Measurements from ENCODE around the gene MMP17.
"Not testable (repeated sequence)": the region's sequence is repeated elsewhere in the genome, so short reads cannot be mapped to it uniquely, and the experiment has no call there.

Gene MMP17

DNA sequence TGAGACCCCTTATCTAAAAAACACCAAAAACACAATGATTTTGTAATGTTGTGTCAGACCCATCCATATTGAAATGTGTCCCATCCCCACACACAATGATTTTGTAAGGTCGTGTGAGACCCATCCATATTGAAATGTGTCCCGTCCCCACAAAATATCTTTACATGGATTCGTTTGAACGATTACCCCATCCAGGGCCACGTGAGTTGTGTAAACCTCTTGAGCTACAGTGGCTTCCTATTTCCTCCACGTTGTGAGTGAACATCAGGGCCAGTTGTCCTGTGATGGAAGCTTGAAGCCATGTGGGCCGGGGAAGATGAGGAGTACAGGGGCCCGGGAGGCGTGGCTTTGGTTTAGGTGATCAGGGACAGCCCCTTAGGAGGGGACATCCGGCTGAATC, 39.3 kb downstream of the MMP17 start:
- peak; percentile 41 to 53 for DNase-seq

DNA sequence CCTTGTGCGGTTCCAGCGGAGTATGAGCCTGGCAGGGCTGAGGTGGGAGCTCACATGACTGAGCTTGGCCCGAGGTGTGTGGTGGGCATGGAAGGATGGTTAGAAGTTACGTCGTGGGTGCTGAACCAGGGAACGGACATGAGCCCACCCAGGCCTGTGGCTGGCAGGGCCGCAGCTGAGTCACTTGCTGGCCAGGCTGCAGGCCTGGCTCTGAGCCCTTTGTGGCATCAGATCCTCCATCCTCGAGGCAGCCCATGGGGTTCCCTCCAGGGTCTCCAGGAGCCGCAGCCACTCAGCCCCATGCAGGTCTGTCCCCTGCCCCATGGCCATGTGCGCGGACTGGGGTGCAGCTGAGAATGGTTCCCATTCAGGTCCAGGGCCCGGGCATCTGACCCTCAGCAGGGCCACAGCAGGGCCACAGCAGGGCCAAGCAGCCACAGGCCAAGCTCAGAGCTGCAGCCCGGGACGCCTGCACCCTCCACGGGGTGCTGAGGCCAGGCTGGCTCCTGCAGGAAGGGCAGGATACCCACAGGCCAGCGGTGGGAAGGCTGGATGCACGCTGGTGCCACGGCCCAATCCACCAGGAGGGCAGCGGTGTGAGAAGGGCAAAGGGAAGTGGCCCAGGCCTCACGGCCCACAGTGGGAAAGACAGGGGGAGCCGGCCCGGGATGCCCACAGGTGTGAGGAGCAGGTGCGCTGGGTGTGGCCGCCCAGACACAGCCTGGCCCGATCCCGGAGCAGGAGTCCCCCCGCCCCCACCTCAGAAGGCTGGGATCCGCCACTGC, 39.9 kb downstream of the MMP17 start:
- DNase-seq = no peak

DNA sequence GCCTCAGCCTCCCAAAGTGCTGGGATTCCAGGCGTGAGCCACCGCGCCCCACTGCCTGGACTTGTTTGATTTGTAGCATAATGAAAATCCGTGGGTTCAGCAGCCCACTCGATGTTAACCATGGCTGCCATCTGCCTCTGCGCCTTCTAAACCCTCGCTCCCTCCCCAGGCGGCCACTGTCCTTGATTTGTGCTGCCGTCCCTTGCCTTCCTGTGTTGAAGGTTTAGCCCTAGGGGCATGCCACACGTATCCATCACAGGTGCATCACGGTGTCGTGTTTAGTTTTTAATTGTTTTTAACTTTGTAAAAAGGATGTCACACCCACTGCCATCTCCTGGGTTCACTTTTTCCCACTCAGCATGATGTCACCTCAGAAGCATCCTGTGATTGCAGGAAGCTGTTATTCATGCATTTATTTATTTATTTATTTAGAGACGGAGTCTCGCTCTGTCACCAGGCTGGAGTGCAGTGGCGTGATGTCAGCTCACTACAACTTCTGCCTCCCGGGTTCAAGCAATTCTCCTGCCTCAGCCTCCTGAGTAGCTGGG, 41.8 kb downstream of the MMP17 start:
- DNase-seq = peak; percentile 21 to 59

GRCh38 chr12:131871677-131872076, 43.5 kb downstream of the MMP17 start:
- DNase-seq = no peak

DNA sequence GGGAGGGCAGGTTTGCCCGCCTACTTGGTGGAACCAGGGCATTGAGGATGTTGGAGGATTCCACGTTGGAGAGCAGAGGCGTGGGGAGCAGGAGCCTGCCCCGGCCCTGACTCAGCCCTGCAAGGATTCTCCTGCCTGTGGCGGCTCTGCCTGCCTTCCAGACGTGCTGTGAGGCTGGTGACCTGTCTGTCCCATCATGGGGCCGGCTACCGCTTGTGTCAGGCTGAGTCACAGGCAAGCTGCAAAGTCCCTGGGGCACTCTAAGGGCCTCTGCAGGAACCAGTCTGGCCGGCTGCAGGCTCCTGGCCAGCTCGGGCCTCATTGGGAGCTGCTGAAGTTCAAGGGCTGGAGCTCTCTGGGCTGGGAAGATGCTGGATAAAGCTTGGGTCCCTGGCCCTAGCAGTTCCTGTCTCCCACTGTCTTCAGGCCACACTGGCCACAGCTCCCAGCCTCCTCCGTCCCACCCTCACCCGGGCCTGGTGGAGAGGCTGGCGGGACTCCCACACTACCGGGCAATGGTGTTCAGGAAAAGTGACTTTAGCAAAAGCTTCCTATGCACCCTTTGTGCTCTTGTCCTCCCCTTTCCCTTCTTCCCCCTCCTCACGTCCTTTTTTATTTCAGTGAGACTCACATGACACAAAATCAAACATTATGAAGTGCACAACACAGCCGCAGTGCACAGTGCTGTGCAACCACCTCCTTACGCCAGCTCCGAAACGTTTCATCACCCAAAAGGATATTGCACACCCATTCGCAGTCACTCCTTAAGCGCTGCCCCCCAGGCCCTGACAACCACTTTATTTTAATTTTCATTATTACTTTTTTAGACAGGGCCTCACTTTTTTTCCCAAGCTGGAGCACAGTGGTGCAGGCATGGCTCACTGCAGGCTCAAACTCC, 44.2 kb downstream of the MMP17 start:
- peak; percentile 70 to 82 for DNase-seq

GRCh38 chr12:131873293-131873692, 45.1 kb downstream of the MMP17 start:
- no peak for DNase-seq

DNA sequence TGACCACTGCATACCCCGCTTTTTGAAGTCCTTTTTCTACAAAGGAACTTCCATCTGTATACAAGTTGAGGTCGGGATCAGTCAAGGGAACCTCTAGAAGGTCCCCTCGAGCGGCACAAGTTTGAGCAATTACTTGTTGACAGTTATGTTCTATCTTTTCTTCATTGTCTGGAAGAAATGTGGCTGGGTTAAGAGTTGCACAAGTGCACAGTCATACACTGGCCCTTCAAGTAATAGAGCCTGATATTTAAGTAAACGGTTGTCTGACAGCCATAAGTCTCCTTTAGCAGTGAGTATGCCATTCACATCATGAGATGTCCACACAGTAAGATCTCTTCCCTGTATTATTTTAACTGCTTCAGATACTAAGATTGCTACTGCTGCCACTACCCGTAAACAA, 46.8 kb downstream of the MMP17 start:
- DNase-seq = not testable (repeated sequence)

- DNase-seq = not testable (repeated sequence)
Measured at GRCh38 chr12:131877216-131877615, 49.0 kb downstream of the MMP17 start.

DNA sequence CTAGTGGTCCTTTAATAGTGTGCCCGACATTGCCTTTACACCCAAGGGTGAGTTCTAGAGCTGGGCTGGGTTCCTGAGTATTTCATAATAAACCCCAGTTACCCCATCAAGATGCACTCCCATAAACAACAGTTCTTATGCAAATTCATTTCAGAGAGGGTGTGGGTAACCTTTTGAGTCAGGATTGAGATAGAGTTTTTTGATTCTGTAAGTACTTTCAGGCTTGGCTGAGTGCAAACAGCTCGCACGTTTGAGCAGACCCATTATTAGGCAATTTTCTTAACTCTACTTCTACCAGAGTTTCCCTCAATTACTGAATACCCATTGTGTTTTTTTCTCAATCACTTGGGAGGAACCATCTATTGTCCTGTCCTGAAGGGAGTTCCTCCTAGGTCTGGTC, 50.2 kb downstream of the MMP17 start:
- DNase-seq = peak; percentile 54 to 58

DNA sequence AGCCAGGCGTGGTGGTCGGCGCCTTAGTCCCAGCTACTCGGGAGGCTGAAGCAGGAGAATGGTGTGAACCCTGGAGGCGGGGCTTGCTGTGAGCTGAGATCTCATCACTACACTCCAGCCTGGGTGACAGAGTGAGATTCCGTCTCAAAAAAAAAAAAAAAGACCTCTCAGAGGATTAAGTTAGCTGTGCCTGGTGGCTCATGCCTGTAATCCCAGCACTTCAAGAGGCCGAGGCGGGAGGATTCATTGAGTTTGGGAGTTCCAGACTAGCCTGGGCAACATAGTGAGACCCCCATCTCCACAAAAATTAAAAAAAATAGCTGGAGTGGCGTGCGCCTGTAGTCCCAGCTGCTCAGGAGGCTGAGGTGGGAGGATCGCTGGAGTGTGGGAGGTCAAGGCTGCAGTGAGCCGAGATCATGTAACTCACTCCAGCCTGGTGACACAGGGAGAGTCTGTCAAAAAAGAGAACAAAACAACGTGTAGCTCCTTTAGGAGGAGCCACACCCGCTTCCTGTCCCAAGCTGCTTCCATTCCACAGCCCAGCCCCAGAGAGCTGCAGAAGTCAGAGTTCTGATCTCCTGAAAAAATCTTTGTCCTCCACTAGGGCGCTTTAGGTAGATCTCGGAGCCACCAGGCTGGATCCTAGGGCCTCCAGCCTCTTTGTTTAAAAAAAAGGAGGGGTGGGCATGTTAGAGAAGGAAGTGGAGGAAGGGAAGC, 54.8 kb downstream of the MMP17 start:
- peak; percentile 57 to 59 for DNase-seq

DNA sequence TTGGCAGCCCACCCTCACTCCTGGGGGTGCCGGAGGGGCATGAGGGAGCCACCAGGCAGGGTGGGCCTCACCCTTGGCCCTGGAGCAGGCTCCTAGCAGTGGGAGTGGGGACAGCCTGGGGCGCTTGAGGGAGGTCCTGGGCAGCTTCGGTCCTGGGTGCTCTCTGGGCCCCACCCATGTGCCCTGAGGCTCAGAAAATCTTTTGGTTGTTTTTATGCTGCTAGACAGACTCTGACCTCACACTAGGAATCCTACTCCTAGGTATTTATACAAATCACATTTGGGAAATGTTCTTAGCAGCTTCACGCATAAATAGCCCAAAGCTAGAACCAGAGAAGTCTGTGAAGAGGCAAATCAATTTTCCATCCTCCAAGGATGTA, 55.3 kb downstream of the MMP17 start:
- no peak for DNase-seq

DNA sequence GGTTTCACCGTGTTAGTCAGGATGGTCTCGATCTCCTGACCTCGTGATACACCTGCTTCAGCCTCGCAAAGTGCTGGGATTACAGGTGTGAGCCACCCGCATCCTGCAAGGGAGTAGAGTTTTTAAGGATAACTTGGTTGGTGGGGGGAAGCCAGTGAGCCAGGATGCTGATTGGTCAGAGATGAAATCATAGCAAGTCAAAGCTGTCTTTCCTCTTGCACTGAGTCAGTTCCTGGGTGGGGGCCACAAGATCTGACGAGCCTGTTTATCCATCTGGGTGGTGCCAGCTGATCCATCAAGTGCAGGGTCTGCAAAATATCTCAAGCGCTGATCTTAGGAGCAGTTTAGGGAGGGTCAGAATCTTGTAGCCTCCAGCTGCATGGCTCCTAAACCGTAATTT, 56.9 kb downstream of the MMP17 start:
- DNase-seq = not testable (repeated sequence)

DNA sequence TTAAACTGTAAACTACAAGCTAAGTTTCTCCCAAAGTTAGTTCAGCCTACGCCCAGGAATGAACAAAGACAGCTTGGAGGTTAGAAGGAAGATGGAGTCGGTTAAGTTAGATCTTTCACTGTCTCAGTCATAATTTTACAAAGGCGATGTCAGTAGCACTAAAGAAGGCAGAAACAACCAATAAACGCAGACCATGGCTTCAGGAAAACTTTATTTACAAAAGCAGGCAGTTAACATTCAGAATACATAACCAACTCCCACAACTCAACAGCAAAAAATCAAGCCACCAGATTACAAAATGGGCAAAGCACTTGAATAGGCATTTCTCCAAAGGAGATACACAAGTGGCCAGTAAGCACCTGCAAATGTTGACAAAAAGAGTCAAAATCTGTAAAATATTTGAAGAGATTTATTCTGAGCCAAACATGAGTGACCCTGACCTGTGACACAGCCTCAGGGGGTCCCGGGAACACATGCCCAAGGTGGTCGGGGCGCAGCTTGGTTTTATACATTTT, 57.4 kb downstream of the MMP17 start:
- DNase-seq = no peak

DNA sequence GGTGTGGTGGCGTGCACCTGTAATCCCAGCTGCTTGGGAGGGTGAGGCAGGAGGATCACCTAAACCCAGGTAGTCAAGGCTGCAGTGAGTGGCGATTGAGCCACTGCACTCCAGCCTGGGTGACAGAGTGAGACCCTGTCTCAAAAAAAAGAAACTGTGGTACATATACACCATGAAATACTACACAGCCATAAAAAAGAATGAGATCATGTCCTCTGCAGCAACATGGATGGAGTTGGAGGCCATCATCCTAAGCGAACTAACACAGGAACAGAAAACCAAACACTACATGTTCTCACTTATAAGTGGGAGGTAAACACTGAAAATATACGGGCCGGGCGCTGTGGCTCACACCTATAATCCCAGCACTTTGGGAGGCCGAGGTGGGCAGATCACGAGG, 63.5 kb downstream of the MMP17 start:
- not testable (repeated sequence) for DNase-seq

GRCh38 chr12:131892711-131893604, 64.8 kb downstream of the MMP17 start:
- DNase-seq = no peak

- DNase-seq = no peak
Measured at GRCh38 chr12:131893605-131894312, 65.6 kb downstream of the MMP17 start.

DNA sequence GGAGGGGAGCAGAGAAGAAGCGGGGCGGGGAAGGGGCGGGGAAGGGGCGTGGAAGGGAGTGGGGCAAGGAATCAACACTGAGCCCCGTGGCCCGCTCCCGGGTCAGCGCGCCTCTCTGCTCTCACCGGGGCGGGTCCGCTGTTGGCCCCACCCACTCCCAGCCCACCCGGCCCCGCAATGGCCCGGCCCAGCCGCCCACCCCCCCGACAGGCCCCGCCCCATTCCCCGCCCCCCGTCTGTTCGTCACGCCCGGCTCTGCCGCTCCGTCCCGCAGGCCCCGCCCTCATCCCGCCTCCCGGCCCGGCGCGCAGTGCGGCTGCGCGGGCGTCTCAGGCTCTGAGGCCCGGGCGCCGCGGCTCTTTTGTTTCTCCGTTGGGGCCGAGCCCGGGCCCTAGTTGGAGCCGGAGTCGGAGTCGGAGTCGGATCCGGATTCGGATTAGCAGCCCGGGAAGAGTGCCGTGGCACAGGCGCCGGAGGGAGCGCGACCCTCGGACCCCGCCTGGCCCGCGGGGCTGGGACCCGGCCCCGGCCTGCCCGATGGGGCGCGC, 66.2 kb downstream of the MMP17 start, which contains the start of gene ULK1:
TSS of gene ULK1 (plus strand) at position 310 of the 548 bp plus-strand sequence. CDS start 380 bp downstream, outside the sequence.
- DNase-seq = peak; percentile 82 to 94

DNA sequence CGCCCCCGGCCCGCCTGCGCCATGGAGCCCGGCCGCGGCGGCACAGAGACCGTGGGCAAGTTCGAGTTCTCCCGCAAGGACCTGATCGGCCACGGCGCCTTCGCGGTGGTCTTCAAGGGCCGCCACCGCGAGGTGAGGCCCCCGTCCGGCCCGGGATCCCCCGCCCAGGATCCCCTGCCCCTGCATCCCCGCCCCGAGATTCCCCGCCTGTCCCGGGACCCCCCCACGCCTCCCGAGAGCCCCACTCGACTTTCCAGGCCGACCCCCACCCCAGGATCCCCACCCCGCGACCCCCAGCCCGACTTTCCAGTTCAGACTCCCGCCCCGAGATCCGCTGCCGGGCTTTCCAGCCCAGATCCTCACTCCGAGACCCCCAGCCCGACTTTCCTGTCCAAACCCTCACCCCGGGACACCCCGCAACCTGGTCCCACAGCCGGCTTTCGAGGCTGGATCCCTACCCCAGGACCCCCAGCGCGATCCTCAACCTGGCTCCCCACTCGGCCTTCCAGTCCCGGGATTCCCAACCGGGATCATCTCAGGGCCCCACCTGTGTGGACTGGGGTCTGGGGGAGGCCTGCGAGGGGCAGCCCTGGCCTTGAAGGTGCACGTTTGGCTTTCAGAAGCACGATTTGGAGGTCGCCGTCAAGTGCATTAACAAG, 66.9 kb downstream of the MMP17 start:
- DNase-seq = no peak

DNA sequence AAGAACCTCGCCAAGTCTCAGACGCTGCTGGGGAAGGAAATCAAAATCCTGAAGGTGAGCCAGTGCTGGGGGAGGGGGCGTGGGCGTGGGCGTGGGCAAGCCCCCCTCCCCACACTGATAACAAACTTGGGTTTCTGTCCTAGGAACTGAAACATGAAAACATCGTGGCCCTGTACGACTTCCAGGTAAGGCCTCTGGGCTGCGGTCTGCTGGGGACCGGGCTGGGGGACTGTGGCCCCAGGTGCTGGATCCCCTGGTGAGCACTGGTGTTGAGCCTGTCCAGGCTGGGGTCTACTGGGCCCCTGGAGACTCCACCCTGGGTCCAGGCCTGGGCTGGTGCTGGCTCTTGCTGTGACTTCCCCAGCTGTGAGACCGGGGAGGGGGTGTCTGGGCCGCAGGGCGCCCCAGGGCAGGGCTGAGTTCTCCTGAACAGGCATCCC, 67.5 kb downstream of the MMP17 start:
- no peak for DNase-seq
